Muscle of back (tissue), 11 donors: Measurements from ENCODE around the gene RGS16. TPM values are rescaled to one million over a fixed set of nuclear protein-coding genes. Genes with fewer than 3 reads are reported as not detected.
A peak's percentile ranks its signal among the peaks of the same experiment; 100 is the strongest.

Experiments used
- DNase-seq, 3 donors: peaks; one replicate each; pipeline versions ENCODE4 v3.0.0 to v3.0.0-alpha.2; 2013
- polyA plus RNA-seq, 10 donors: library from polyadenylated mRNA; unstranded; fragments of 120-200 nt; gene quantifications; one replicate each; pipeline ENCODE4 v1.2.1, GENCODE V29; 2013; ENCODE audit not compliant: insufficient read length in 10 of 10

Gene RGS16
- polyA plus RNA-seq, 10 donors, result 5.0 to 26.6 (median 10.6) TPM

- no peak for DNase-seq
These were observed 27.0 kb upstream of the RGS16 start for GRCh38 chr1:182631053-182631677.

DNA sequence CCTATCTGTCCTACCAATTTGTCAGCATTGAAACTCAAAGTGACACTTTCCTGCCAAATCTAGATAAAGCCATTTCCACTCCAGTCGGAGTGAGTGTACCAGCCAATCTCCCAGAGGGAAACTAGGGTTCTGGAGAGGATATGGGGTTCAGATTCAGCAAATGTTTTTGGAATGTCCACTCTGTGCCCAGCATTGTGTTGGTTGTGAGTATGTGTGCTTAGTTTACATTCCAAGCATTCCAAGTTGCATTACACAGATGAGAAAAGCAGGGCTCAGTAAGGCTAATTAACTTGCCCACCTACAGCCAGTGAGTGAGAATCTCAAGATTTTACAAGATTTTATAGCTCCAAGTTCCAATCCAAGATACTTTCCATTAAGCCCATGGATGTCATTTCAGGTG lies 26.4 kb upstream of the RGS16 start:
- no peak for DNase-seq

DNA sequence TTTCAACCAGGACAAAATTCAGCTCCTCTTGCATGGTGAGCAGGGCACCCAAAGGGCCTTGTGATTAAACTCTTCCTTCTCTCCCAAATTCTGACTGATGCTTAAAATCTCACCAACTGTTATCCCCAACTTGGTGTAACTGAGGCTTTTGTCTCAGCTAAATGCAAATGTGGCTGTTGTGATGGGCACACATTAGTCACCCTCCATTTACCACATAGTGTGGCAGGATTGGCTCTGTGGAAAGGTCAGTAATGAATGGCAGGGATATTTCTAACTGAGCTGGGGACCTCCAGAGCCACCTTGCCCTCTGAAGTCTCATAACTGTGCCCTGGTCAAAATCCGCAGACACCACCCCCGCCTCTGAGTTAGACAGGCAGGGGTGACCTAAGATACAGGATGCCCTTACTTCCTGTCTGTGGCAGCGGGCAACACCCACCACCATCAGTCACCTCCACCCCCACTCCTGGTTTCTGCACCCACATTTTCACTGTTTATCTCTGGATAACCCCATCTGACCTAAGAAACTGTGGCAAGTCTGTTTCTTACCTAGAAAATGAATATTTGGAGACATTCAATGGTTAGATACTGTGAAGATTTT lies 25.4 kb upstream of the RGS16 start:
- DNase-seq, result no peak

- peak in 1 of 3 donors; percentile 49 for DNase-seq
These were observed 24.9 kb upstream of the RGS16 start for GRCh38 chr1:182629080-182629479.

- no peak for DNase-seq
These were observed 24.5 kb upstream of the RGS16 start for GRCh38 chr1:182628657-182629056.

DNA sequence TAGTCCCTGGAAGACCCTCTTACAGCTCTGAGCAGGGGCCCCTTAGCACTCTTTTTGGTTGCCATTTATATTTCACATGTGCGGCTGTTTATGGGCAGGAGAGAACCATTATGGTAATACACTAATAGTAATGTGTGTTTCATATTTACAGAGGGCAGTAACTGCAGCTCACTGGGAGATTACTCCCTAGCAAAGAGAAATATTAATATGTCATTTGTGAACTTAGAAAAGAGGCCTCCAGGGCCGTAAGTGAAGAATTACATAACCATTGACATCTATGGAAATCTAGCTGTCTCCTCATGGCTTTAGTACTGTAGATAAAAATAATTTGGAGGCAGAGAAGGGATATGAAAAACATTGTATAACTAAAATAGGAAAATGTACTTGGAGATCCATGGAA lies 23.4 kb upstream of the RGS16 start:
- no peak for DNase-seq

DNA sequence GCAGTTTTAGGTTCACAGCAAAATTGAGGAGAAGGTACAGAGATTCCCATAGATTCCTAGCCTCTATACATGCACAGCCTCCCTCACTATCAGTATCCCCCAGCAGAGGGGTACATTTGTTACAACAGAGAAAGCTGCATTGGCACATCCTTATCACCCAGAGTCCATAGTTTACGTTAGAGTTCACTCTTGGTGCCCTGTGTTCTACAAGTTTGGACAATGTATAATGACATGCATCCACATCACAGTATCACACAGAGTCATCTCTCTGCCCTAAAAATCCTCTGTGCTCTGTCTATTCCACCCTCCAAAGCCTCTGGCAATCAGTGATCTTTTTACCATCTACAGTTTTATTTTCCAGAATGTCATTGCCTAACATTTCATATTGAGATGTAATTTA lies 22.3 kb upstream of the RGS16 start:
- no peak for DNase-seq

DNA sequence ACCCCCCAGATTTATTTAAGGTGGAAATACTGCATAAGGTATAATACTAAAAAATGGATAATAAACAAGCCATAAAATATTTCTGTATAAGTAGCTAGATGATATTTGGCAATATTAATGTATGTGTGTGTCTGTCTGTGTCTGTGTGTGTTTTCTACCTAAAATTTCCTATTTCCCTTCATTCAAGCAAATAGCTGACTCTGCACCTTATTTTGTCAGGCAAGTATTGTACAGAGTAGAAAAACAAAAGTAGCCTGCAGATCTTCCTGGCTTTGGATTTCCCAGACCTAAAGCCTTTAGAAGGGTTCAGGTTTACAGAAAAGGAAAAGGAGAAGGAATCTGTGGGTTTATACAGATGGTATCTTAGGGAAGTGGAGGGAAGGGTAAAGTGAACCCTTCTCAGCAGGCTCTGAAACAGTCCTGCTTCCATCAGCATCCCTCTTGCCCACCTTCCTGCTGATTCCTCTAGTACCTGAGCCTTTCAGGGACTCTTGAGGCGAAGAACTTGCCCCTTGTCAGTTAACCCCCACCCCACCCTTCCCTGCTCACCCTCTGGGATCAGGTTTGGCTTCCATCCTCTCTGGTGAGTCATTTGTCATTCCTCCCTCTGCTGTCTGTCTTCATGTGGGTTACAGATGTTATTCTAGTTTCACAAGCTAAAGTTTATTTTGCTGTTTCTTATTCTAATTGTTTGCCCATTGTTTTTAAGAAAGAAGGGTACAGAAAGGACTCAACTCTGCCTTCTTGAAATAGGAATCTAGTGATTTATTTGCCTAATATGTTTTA lies 21.7 kb upstream of the RGS16 start:
- no peak for DNase-seq

DNA sequence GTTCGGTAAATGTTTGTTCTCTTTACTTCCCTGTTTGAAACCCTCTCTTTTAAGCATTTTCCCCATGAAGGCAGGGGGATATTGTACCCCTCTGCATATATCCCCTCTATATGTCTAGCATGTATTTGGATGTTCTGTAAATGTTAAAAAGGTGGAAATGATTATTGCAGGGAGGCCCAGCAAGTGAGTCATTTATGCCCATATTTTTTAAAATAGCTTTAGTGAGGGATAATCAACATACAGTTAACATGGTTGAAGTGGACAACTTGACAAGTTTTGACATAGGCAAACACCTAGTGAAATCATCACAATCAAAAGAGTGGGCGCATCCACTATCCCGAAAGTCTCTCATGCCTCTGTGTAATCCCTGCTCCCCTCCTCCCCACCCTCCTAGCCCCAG lies 20.8 kb upstream of the RGS16 start:
- DNase-seq, result no peak

DNA sequence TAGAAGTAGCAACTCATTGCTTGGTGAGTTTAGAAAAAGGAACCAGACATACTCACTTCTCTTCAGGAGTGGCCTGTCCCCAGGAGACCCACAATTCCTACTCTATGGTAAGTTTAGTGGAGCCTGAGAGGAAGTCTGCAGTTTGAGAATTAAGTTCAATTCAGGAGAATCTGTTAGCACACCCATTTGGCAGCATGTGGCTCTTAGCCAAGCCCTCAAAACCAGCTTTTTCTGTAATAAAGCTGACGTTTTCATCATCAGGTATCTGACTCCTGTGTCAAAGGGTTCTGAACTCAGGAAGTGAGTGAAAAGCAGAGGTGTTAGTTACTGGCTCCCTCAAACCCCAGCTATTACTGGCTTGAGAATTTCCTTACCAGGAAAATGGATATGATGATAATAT lies 20.4 kb upstream of the RGS16 start:
- no peak for DNase-seq

GRCh38 chr1:182622901-182623528 lies 18.8 kb upstream of the RGS16 start:
- peak; percentile 66 to 93 (median 88) for DNase-seq

GRCh38 chr1:182621906-182622305 lies 17.7 kb upstream of the RGS16 start:
- DNase-seq, result no peak

- DNase-seq, result no peak
These were observed 16.9 kb upstream of the RGS16 start for GRCh38 chr1:182620924-182621585.

DNA sequence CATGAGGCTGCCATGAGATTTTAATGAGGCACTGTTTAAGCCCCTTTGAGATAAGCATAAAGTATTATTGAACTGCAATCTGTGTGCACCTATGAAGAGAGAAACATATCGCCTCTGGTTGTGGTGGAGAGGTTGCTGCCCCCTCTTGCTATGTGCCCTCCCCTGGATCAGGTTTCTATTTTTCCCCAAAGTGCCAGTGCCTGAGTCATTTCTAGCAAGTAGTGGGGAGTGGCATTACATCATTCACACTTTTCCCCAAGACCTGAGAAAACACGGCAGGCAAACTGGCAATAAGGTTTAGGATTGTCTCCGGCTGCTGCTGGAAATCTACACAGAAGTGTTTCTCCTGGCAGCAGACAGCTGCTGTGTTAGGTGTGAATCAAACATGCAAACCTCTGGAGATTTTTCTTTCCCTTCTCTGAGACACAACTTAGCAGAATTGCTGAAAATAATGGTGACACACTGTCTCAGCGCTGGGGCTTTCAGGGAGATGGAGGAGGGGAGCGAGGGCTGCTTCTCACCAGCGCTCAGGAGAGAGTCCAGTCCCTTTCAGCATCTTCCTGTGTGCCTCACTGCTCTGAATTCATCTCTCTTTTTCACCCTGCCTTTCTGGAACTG lies 13.7 kb upstream of the RGS16 start:
- peak in 1 of 3 donors; percentile 64 for DNase-seq

DNA sequence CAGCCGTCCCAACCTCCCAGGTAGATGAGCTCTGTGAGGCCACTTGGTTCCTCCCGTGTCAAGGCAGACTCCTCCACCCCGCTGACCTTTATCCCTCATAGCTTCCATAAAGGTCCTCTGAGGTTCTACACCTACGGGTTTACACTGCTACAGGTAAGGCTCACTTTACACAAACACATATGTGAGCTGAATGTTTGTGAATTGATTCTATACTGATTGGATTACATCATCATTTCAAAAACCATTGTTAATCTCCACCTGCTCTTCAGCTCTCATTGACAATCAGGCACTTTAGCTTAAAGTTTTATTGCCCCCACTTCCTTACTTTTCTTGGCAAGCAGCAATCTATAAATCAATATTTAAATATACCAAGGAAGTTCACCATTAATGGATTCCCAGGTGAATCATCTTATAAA lies 12.8 kb upstream of the RGS16 start:
- no peak for DNase-seq

- DNase-seq, result peak; percentile 71 to 86 (median 81)
These were observed 12.2 kb upstream of the RGS16 start for GRCh38 chr1:182616130-182617013.

DNA sequence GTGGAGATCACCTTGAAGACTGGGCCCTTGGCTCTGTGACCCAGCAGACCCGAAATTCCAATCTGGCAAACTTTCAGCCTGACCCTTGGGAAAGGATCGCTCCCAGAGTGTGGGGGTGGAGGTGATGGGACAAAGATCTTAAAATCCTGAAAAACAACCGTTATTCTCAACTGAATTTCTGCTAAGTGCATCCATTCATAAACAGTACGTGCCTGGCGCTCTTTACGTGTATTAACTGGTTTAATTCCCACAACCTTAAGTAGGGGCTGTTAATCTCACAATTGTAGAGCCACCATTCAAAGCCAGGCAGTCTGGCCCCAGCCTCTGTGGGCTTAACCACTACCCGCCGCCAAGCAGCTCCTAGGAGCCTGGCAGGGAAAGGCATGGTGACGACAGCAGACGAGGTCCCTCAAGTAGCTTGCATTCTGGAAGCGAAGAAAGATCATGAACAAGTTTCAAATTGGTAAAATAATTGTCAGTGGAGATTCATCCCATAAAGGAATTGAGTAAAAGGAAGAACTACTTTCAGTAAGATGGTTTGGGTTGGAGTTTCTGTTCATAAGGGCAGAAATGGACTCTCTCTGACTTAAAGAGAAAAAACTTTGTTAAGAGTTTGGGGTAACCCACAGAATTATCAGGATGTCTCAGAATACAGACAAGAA lies 11.4 kb upstream of the RGS16 start:
- peak; percentile 51 to 87 (median 81) for DNase-seq

DNA sequence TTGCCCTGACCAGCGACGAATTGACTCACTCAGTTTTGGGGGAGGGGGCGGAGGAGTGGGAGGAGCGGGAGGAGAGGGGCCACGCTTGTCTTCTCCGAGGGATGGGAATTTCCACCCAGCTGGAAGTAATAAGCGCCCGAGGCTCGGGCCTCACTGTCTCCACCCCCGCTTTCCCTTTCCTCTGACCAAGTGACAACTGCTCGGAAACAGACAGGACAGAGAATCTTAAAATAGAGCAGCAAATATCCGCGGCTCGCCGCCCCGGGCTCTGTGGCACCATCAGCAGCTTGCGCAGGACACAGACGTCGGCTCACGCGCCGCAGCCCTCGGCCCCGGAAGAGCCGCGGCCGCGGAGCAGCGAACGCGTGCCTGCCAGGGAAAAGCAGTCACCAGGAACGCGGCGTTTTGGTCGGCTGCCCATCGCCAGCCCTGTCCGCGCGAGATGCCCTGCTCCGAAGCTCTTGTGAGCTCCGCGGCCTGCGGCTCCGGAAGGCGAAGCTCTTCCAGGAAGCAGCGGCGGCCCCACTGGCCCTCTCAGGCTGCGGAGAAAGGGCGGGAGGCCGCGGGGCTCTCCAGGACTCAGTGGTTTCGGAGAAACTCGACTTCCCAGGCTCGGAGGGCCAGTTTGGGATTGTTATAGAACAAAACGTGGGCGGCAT lies 10.7 kb upstream of the RGS16 start:
- DNase-seq, result peak; percentile 94 to 97 (median 95)

DNA sequence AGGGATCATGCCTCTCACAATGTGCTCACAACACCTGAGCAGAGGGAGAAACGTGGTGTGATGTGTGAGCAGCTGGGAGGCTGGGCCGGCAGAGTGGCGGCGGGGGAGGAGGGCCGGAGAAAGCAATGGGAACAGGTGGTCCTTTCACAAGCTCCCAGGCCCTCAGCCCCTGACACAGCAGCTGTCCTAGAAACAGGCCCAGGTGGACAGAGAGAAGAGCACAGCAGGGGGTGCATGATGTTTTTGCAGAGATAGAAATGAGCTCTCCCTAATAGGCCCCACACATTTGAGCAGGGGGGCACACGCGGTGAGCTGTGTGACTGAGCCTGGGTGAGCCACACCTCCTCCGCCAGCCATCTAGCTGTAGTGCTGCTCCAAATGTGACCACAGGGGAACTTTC lies 7.6 kb upstream of the RGS16 start:
- peak in 1 of 3 donors; percentile 49 for DNase-seq
